ENCODE results near the gene ZNF805.
"Not testable (repeated sequence)": the region's sequence is repeated elsewhere in the genome, so short reads cannot be mapped to it uniquely, and the experiment has no call there.

The ZNF805 gene

DNA sequence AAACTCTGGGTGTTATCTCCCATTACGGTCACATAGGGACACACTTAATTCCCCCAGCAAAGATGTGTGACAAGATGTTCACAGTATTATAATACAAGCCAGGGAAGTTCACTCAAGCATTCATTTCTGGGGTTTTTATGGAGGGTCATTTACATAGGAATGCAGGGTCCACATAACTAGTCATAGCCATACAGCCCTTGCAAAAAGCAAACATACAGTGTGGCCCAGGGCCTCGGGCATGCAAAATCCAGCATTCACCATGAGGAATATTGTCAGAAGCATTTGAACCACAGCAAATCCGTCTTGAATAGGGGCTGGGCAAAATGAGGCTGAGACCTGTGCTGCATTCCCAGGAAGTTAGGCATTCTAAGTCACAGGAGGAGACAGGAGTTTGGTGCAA is 26.9 kb downstream of the ZNF805 start:
- DNase-seq (ENCODE audit: low read depth in 4 of 4, low spot score in 1 of 4) = no peak

DNA sequence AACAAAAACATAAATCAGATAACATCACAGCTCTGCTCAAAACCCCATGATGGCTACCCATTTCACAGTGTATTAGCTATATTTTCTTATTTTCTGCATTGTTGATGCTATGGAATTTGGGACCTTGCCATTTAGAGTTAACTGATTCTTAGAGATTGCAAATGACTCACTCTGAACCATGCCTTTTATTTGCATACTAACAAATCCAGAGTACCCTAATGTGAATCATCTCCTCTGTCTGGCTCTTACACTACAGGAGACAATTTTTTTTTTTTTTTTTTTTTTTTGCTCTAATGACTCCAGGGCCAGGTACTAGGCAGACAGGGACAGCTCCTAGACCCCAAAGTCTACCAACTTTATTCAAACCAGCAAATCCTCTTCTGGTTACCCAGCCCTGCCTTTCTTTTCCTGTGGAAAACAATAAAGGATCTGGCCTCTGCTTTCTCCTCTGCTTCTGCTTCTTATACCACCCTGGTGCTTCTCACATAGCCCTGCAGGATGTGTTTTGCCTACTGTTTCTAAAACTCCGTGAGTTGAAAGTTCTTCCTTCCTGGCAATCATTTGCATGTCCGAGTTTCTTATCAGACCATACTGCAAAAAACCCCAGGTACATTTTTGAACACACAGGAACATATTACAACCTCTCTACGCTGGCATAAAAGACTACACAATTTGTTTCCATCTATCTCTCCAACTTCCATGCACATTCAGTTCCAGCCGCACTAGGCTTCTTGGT is 29.3 kb downstream of the ZNF805 start:
- no peak for DNase-seq (ENCODE audit: low read depth in 4 of 4, low spot score in 1 of 4)

DNA sequence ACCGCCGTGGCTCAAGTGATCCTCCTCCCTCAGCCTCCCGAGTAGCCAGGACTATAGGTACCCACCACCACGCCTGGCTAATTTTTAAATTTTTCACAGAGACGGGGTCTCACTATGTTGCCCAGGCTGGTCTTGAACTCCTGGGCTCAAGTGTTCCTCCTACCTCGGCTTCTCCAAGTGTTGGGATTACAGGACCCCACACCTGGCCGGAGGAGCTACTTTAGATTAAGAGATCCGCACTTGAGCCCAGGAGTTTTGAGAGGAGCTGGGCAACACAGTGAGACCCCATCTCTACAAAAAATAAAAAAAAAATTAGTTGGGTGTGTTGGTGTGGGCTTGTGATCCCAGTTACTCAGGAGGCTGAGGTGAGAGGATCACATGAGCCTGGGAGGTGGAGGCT is 30.8 kb downstream of the ZNF805 start:
- DNase-seq (ENCODE audit: low read depth in 4 of 4, low spot score in 1 of 4) = no peak

DNA sequence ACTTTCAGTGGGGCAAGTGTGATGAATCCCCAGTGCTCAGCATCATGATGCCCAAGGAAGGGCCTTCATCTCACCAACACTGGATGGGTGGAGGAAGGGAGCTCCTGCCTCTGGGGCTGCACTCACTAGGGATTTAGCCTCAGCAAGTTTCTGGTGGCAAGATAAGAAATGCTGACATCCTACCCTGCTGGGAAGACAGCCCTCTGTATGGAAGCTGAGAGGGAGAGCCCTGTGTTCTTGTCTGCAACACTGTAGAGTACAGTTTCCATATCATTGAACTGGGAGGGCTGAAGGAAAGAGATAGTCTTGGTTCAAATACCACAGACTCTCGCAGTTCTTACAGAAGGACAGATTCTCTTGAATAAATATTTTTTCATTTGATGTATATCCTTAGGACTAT is 32.6 kb downstream of the ZNF805 start:
- no peak for DNase-seq (ENCODE audit: low read depth in 4 of 4, low spot score in 1 of 4)

DNA sequence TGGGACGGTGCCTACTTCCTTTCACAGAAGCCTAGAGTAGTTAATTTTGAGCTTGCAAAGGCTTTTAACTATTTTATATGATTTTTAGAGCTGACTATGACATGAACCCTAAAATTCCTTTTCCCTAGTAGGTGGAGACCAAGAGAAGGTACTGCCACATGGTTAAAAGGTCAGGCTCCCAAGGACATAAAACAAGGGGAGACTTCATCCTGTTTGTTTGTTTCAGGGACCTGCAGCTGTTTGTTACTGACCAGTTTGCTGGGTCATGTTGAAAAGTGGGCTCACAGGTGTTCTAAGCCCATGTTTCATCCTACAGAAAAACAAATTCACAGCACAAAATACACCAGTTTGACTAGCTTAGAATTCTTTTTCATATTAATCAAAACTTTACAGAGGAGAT is 36.0 kb downstream of the ZNF805 start:
- DNase-seq (ENCODE audit: low read depth in 4 of 4, low spot score in 1 of 4) = no peak

DNA sequence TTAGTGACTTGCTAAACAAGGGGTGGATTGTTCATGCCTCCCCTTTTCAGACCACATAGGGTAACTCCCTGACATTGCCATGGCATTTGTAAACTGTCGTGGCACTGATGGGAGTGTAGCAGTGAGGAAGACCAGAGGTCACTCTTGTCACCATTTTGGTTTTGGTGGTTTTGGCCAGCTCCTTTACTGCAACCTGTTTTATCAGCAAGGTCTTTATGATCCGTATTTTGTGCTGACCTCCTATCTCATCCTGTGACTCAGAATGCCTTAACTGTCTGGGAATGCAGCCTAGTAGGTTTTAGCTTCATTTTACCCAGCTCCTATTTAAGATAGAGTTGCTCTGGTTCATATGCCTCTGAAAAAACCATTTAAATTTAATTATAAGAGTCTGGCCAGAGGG is 38.0 kb downstream of the ZNF805 start:
- DNase-seq (ENCODE audit: low read depth in 4 of 4, low spot score in 1 of 4) = not testable (repeated sequence)

DNA sequence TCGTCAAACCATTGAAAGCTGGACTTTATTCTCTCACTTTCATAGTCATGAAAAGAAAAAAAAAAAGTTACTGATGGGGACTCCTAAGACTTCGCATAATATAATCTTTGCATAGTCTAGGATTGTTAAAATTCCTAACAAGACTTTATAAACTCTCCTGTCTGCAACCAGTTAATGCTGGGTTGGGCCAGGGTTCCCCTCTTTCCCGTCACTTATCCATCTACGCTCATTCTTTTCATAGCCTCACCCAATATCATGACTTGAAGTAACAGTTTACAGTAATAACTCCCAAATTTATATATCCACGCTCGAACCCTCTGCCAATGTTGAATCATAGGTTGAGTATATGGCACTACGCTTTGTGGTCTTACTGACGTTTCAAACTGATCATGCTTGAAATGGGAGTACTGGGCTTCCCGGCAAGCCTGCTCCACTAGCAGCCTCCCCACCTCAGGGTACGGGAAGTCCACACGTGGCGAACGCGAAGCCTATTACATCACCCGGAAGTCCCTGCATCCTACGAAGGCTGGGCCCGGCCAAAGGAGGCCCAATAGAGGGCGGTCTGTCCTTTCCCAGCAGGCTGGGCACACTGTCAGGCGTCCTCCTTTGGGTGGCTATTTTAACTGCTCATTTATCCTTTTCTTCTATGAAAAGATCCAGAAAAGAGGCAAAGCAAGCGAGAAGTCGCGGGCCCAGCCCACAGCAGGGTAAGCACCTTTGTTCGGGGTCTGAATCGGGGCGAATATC is 39.2 kb downstream of the ZNF805 start:
- peak; percentile 48 to 73 (median 60) for DNase-seq (ENCODE audit: low read depth in 4 of 4, low spot score in 1 of 4)

DNA sequence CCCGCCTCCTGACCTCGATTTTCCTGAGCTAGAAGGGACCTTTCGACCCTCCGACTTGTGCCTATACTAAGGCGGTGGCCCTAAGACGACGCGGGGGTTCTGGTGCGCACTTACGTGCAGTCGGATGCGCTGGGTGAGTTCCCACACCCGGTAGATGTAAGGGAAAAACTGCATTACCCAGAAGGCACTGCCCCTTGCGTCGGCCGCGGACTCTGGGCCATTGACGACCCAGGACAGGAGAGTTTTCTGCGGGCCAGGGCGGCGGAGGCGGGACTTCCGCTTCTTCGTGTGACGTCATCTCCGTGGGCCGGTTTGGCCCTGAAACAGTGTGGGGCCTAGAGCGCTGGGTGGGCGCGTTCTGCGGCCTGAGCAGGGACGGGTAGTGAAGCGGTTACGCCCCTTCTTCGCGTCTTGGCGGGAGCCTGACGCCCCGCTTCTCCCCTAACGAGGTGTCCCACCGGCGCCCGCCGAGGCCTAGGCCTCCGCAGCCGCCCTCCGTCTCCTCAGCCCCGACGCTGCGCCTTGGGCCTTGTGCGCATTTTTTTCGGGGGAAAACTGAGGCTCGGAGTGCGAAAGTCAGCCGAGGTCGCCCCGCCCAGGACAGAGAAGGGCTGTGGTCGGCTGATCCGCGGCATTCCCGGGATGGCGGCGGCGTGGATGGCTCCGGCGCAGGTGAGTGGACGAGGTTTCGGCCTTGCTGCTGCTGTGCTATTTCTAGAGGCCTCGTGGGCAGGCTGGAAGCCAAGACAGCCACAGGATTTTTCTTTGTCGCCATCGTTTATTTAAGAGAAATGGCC is 39.9 kb downstream of the ZNF805 start, which contains the start of gene ZNF460:
TSS of gene ZNF460 (plus strand) at position 321 of the 797 bp plus-strand sequence. CDS start at position 643, 322 bp downstream.
- DNase-seq (ENCODE audit: low read depth in 4 of 4, low spot score in 1 of 4) = peak; percentile 87 to 95 (median 94)

DNA sequence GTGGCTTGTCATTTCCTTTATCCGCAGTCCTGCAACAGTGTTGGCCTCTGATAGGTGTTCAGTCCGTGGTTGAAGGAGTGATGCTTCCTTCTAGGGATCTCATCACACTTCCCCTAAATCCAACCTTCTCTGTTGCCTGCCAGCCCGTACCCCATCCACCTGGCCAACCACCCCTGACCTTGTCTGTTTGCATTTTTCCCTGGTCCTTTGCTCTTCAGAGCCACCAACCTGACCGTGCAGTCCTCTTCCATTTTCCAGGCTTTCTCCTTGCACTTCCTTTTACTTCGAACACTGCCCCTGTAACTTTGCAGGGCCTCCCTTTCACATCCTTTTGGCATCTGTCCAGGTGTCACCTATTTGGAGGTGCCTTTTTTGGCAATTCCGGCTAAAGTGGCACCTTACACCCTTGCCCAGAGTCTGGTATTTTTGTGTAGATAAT is 40.5 kb downstream of the ZNF805 start:
- DNase-seq (ENCODE audit: low read depth in 4 of 4, low spot score in 1 of 4) = no peak

DNA sequence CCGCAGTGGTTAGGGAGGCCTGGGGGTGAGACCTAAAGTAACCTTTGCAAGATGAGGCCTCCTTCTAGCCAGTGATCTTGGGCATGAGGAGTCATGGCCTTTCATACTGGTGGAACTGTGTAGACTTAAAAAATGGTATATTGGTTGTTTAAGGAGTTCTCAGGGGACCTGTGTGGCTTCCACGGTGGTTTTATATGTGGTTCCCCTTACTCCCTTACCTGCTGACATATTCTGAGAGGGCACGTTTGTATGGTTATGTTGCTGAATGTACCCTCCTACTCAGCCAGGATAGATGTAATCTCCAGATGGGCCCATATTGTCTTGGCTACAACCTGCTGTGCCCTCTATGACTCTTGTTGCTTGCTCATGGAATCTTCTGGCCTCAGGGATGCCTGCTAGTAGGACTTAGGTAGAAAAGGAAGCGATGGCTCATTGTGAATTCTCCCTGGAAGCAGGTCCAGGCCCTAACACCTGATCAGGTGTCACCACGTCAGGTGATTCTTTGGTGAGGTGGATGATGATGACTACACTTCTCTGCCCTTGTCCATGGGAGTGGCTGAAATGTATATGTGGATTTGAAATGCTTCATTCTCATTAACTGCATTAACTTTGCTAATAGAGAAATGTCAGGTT is 41.7 kb downstream of the ZNF805 start:
- DNase-seq (ENCODE audit: low read depth in 4 of 4, low spot score in 1 of 4) = no peak

DNA sequence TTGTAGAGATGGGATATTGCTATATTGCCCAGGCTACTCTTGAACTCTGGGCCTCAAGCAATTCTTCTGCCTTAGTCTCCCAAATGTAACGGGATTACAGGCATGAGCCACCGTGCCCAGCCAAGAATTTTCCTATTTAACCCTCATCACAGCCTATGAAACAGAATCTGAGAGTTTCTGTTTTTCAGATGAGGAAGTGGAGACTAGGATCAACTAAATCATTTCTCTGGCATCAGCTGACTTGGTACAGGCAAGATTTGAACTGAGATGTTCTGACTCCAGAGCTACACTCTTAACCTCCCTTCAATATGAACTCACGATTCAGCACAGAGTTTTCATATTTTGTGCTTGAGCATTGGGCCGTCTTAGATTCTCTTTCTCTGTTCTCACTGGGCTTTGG is 47.9 kb downstream of the ZNF805 start:
- no peak for DNase-seq (ENCODE audit: low read depth in 4 of 4, low spot score in 1 of 4)

DNA sequence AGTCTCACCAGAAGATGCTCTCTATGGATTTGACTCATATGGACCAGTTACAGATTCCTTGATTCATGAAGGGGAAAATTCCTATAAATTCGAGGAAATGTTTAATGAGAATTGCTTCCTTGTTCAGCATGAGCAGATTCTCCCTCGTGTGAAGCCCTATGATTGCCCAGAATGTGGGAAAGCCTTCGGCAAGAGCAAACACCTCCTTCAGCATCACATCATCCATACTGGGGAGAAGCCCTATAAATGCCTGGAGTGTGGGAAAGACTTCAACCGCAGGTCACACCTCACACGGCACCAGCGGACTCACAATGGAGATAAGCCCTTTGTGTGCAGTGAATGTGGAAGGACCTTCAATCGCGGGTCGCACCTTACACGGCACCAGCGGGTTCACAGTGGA is 50.5 kb downstream of the ZNF805 start:
- no peak for DNase-seq (ENCODE audit: low read depth in 4 of 4, low spot score in 1 of 4)

DNA sequence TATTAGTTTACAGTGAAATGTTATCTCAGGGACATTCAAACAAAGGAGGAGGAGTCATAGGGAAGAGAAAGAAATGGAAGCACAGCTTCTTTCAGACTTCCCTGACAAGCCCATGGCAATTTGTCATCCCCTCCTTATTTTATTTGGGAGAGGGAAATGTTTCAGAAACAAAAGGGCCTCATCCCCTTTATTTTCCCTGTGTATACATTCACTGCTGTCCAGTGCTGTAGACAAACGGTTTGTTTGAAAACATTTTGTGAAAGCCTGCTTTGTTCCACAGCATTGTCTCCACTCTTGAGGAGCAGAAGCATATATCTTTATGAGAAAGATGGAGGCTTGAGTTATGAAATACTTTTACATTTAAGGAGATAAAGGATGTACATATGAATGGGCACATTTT is 52.1 kb downstream of the ZNF805 start:
- no peak for DNase-seq (ENCODE audit: low read depth in 4 of 4, low spot score in 1 of 4)

DNA sequence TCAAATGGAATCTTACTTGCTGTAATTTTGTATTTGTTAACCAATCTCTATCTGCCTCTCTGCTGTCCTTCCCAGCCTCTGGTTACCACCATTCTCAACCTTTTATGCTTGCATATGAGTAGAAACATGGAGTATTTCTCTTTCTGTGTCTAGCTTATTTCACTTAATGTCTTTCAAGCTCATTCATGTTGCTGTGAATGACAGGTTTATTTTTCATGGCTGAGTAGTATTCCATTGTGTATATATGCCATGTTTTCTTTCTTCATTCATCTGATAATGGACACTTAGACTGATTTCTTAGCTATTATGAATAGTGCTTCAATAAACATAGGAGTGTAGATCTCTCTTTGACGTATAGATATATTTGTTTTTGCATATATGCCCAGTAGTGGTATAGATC is 53.3 kb downstream of the ZNF805 start:
- no peak for DNase-seq (ENCODE audit: low read depth in 4 of 4, low spot score in 1 of 4)

DNA sequence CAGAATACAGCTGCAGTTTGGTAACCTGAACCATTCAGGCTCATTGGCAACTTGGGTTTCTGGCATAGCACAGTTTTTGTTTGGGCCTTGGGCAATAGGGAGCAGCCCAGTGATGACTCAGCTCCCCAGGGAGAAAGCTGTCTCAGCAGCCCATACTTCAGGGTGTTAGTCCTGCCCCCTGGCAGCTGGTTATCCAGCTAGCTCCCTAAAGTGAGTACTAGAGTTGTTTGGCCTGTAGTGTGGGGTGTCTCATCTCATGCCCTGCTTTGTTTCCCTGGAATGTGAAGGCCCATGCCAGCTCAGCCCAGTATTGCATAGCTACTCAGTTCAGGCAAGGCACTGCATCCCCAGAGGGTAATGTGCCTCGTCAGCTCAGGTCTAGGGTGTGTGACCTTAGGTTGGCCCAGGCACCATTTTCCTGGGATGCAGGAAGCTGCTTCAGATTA is 61.6 kb downstream of the ZNF805 start:
- DNase-seq (ENCODE audit: low read depth in 4 of 4, low spot score in 1 of 4) = no peak

DNA sequence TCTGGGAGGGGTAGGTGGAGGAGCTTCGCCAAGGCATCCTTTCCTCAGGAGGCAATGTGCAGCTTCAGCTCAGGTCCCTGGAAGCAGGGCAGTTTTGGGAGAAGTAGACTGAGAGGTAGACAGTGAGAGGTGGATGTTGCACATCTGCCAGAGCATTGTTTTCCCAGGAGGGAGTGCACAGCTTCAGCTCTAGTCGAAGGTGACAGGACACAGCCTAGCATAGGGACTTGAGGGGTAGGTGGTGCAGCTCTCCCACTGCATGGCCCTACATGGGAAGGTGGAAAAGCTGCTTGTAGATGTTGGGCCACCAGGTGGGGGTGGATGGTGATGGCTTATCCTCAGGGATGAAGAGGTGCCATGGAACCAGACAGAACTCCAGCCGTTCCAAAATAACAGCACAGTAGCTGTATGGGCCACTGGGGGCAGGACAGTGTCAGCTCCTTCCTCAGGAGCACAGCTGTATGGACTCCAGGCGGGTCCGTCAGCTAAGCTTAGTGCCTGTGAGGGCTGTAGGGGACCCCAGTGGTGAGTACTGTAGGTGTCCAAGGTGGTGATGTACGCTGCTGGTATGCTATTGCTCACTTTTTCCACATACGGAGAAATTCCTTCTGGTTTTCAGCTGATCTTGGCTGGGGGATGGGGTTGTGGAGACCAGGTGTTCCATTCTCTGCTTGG is 62.4 kb downstream of the ZNF805 start:
- DNase-seq (ENCODE audit: low read depth in 4 of 4, low spot score in 1 of 4) = no peak

Measured in stimulated activated CD4-positive, alpha-beta T cell treated with anti-CD3 and anti-CD28 coated beads, Interleukin-1b, Interleukin-23, amount 100 ng/mL, for 24 hours (primary cell).